GM23338 (cell line): ENCODE data around the gene SCAMP5. TPM values are rescaled to one million over a fixed set of nuclear protein-coding genes. Genes with fewer than 3 reads are reported as not detected.

Experiments
- EZH2 ChIP-seq: fragments of 200-600 bp; sonication (generic); IDR thresholded peaks from one replicate; pipeline ENCODE4 v1.8.0; 2017; ENCODE audit warnings: antibody characterized with exemption, mild to moderate bottlenecking, low read depth; ENCODE audit not compliant: unreplicated experiment
- EZH2phosphoT487 ChIP-seq: fragments of 200-600 bp; sonication (generic); IDR thresholded peaks from one replicate; pipeline ENCODE4 v1.8.1; 2018; ENCODE audit warnings: antibody characterized with exemption; ENCODE audit not compliant: unreplicated experiment
- JUNB ChIP-seq: IDR thresholded peaks from one replicate; pipeline ENCODE4 v1.6.1; 2016; ENCODE audit warnings: antibody characterized with exemption; ENCODE audit not compliant: unreplicated experiment
- STAT1 ChIP-seq: IDR thresholded peaks from one replicate; pipeline ENCODE4 v1.6.1; 2016; ENCODE audit warnings: antibody characterized with exemption; ENCODE audit not compliant: unreplicated experiment
- ZNF114 ChIP-seq: fragments of 250-450 bp; sonication (Bioruptor Pico); IDR thresholded peaks from 2 replicates; pipeline ENCODE4 v1.5.0; 2020; ENCODE audit warnings: mild to moderate bottlenecking, moderate library complexity
- polyA plus RNA-seq: library from polyadenylated mRNA; unstranded; fragments of >200 nt; fragmentation: Nextera tagmentation; extraction: Ambion mirVana; gene quantifications from 2 replicates; pipeline ENCODE4 v1.2.1, GENCODE V29; 2016
- total RNA-seq: library from RNA; depleted of rRNA; stranded (reverse); fragments of >200 nt; shearing (Covaris generic); gene quantifications from 2 replicates; pipeline ENCODE4 v1.2.3, GENCODE V29; 2014
- TF ChIP-seq, protein P1 (sequence below): fragments of 250-450 bp; sonication (Bioruptor Pico); IDR thresholded peaks from 2 replicates; pipeline ENCODE4 v1.5.0; 2020; ENCODE audit warnings: mild to moderate bottlenecking, moderate library complexity
- TF ChIP-seq, protein P2 (sequence below): IDR thresholded peaks from one replicate; pipeline ENCODE4 v1.6.1; 2018; ENCODE audit warnings: antibody characterized with exemption; ENCODE audit not compliant: unreplicated experiment

Gene SCAMP5
- total and polyA plus RNA-seq, 2 experiments from 2014 or later: 12.8 to 43.3 TPM

GRCh38 chr15:74989527-74989926, 5.8 kb upstream of the SCAMP5 start (continued):
- TF ChIP-seq, protein P1, sequence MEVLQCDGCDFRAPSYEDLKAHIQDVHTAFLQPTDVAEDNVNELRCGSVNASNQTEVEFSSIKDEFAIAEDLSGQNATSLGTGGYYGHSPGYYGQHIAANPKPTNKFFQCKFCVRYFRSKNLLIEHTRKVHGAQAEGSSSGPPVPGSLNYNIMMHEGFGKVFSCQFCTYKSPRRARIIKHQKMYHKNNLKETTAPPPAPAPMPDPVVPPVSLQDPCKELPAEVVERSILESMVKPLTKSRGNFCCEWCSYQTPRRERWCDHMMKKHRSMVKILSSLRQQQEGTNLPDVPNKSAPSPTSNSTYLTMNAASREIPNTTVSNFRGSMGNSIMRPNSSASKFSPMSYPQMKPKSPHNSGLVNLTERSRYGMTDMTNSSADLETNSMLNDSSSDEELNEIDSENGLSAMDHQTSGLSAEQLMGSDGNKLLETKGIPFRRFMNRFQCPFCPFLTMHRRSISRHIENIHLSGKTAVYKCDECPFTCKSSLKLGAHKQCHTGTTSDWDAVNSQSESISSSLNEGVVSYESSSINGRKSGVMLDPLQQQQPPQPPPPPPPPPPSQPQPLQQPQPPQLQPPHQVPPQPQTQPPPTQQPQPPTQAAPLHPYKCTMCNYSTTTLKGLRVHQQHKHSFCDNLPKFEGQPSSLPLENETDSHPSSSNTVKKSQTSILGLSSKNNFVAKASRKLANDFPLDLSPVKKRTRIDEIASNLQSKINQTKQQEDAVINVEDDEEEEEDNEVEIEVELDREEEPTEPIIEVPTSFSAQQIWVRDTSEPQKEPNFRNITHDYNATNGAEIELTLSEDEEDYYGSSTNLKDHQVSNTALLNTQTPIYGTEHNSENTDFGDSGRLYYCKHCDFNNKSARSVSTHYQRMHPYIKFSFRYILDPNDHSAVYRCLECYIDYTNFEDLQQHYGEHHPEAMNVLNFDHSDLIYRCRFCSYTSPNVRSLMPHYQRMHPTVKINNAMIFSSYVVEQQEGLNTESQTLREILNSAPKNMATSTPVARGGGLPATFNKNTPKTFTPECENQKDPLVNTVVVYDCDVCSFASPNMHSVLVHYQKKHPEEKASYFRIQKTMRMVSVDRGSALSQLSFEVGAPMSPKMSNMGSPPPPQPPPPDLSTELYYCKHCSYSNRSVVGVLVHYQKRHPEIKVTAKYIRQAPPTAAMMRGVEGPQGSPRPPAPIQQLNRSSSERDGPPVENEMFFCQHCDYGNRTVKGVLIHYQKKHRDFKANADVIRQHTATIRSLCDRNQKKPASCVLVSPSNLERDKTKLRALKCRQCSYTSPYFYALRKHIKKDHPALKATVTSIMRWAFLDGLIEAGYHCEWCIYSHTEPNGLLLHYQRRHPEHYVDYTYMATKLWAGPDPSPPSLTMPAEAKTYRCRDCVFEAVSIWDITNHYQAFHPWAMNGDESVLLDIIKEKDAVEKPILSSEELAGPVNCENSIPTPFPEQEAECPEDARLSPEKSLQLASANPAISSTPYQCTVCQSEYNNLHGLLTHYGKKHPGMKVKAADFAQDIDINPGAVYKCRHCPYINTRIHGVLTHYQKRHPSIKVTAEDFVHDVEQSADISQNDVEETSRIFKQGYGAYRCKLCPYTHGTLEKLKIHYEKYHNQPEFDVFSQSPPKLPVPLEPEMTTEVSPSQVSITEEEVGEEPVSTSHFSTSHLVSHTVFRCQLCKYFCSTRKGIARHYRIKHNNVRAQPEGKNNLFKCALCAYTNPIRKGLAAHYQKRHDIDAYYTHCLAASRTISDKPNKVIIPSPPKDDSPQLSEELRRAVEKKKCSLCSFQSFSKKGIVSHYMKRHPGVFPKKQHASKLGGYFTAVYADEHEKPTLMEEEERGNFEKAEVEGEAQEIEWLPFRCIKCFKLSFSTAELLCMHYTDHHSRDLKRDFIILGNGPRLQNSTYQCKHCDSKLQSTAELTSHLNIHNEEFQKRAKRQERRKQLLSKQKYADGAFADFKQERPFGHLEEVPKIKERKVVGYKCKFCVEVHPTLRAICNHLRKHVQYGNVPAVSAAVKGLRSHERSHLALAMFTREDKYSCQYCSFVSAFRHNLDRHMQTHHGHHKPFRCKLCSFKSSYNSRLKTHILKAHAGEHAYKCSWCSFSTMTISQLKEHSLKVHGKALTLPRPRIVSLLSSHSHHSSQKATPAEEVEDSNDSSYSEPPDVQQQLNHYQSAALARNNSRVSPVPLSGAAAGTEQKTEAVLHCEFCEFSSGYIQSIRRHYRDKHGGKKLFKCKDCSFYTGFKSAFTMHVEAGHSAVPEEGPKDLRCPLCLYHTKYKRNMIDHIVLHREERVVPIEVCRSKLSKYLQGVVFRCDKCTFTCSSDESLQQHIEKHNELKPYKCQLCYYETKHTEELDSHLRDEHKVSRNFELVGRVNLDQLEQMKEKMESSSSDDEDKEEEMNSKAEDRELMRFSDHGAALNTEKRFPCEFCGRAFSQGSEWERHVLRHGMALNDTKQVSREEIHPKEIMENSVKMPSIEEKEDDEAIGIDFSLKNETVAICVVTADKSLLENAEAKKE: no peak
- TF ChIP-seq EZH2: no peak
- no peak for TF ChIP-seq ZNF114 (CRISPR knock-in tag)
- no peak for TF ChIP-seq STAT1
- no peak for TF ChIP-seq JUNB
- TF ChIP-seq EZH2phosphoT487: no peak
- TF ChIP-seq, protein P2, sequence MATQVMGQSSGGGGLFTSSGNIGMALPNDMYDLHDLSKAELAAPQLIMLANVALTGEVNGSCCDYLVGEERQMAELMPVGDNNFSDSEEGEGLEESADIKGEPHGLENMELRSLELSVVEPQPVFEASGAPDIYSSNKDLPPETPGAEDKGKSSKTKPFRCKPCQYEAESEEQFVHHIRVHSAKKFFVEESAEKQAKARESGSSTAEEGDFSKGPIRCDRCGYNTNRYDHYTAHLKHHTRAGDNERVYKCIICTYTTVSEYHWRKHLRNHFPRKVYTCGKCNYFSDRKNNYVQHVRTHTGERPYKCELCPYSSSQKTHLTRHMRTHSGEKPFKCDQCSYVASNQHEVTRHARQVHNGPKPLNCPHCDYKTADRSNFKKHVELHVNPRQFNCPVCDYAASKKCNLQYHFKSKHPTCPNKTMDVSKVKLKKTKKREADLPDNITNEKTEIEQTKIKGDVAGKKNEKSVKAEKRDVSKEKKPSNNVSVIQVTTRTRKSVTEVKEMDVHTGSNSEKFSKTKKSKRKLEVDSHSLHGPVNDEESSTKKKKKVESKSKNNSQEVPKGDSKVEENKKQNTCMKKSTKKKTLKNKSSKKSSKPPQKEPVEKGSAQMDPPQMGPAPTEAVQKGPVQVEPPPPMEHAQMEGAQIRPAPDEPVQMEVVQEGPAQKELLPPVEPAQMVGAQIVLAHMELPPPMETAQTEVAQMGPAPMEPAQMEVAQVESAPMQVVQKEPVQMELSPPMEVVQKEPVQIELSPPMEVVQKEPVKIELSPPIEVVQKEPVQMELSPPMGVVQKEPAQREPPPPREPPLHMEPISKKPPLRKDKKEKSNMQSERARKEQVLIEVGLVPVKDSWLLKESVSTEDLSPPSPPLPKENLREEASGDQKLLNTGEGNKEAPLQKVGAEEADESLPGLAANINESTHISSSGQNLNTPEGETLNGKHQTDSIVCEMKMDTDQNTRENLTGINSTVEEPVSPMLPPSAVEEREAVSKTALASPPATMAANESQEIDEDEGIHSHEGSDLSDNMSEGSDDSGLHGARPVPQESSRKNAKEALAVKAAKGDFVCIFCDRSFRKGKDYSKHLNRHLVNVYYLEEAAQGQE: no peak
